Calu3 (cell line): ENCODE data around the gene ICAM2. TPM values are rescaled to one million over a fixed set of nuclear protein-coding genes. Genes with fewer than 3 reads are reported as not detected.

Experiments used
- BruUV-seq: library from RNA; stranded (reverse); fragments of 400-500 nt; replicated peaks from 2 replicates; lab custom pipeline; 2021; lab: Mats Ljungman, UMichigan
- CTCF ChIA-PET: fragments of 300-600 bp; sonication (Branson Sonifier 250); formaldehyde crosslinking; loops from one replicate; lab custom pipeline; 2022; ENCODE audit warnings: antibody characterized with exemption; lab: Charles Lee
- DNase-seq: peaks from one replicate; pipeline ENCODE4 v3.0.0; 2022
- H3K27ac Mint-ChIP-seq: one replicate; pipeline ENCODE4 v1.8.0; 2022; ENCODE audit warnings: mixed read lengths; ENCODE audit not compliant: unreplicated experiment
- H3K27me3 Mint-ChIP-seq: one replicate; pipeline ENCODE4 v1.8.0; 2022; ENCODE audit warnings: mixed read lengths; ENCODE audit not compliant: unreplicated experiment
- H3K36me3 Mint-ChIP-seq: one replicate; pipeline ENCODE4 v1.8.0; 2022; ENCODE audit warnings: mild to moderate bottlenecking, moderate library complexity, mixed read lengths; ENCODE audit not compliant: insufficient read depth, unreplicated experiment
- H3K4me1 Mint-ChIP-seq: one replicate; pipeline ENCODE4 v1.8.0; 2022; ENCODE audit warnings: mild to moderate bottlenecking, low read depth, mixed read lengths; ENCODE audit not compliant: unreplicated experiment
- H3K4me3 Mint-ChIP-seq: one replicate; pipeline ENCODE4 v1.8.0; 2022; ENCODE audit warnings: mild to moderate bottlenecking, low read depth, moderate library complexity, mixed read lengths; ENCODE audit not compliant: unreplicated experiment
- H3K9me3 Mint-ChIP-seq: one replicate; pipeline ENCODE4 v1.8.0; 2022; ENCODE audit warnings: low read depth, mixed read lengths; ENCODE audit not compliant: unreplicated experiment
- CTCF ChIP-seq: fragments of 200-600 bp; IDR thresholded peaks from one replicate; pipeline ENCODE4 v1.8.0; 2022; ENCODE audit warnings: antibody characterized with exemption; ENCODE audit not compliant: unreplicated experiment
- intact Hi-C: fragments of 100-400 bp; cut with micrococcal nuclease; formaldehyde crosslinking; loops from one replicate; pipeline ENCODE4 v1.10.0; 2022; ENCODE audit not compliant: unreplicated experiment
- total RNA-seq: library from RNA; stranded (reverse); gene quantifications from 2 replicates; pipeline ENCODE4 v1.2.3, GENCODE V29; 2022

The ICAM2 gene
- total RNA-seq, 1 experiment from 2014 or later: 4.4 TPM

DNA sequence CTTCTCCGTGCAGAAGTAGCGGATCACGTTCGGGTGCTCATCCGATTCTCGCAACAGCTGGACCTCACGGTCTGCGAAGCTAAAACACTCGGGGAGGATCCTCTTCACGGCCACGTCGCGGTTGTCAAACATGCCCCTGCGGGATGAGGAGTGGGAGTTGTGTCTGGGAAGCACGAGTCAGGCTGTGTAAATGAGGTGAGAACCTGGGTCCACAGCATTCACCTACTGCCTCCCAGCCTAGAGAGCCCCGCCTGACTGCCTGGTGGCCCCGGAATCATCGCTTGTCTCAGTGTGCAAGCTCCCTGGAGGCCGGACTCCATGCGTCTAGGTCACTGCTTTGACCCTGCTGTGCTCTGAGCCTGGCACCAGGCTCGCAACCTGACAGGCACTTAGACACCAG, 33.9 kb upstream of the ICAM2 start:
- DNase-seq: no peak
- CTCF ChIA-PET: no interaction called here
- H3K27me3 Mint-ChIP-seq: no peaks in the 10 kb centered on the region
- H3K4me1 Mint-ChIP-seq: no peaks in the 10 kb centered on the region
- no TSS peak for BruUV-seq
- intact Hi-C loops: no loop called here
- H3K4me3 Mint-ChIP-seq: no peak overlapping the region
- no peak for TF ChIP-seq CTCF
- H3K9me3 Mint-ChIP-seq: no peaks in the 10 kb centered on the region
- peaks cover 19% of the 10 kb centered on the region for H3K36me3 Mint-ChIP-seq
- H3K27ac Mint-ChIP-seq: no peak overlapping the region

GRCh38 chr17:64053101-64053500, 32.7 kb upstream of the ICAM2 start:
- H3K9me3 Mint-ChIP-seq: no peaks in the 10 kb centered on the region
- intact Hi-C loops: no loop called here
- CTCF ChIA-PET: no interaction called here
- no peak for TF ChIP-seq CTCF
- no TSS peak for BruUV-seq
- DNase-seq: no peak
- no peak overlapping the region for H3K27ac Mint-ChIP-seq
- H3K27me3 Mint-ChIP-seq: no peaks in the 10 kb centered on the region
- no peaks in the 10 kb centered on the region for H3K4me1 Mint-ChIP-seq
- no peak overlapping the region for H3K4me3 Mint-ChIP-seq
- peaks cover 19% of the 10 kb centered on the region for H3K36me3 Mint-ChIP-seq

GRCh38 chr17:64051153-64051552, 30.7 kb upstream of the ICAM2 start:
- intact Hi-C loops: no loop called here
- TF ChIP-seq CTCF: no peak
- no peaks in the 10 kb centered on the region for H3K9me3 Mint-ChIP-seq
- H3K4me3 Mint-ChIP-seq: no peak overlapping the region
- no peak for DNase-seq
- no TSS peak for BruUV-seq
- no peaks in the 10 kb centered on the region for H3K27me3 Mint-ChIP-seq
- H3K36me3 Mint-ChIP-seq: peaks cover 10% of the 10 kb centered on the region
- CTCF ChIA-PET: interaction anchor here (0.7 kb wide), 1 partner anchor 33 kb away, joined by 3 read pairs; no protein-coding TSS in a partner anchor
- H3K4me1 Mint-ChIP-seq: no peaks in the 10 kb centered on the region
- H3K27ac Mint-ChIP-seq: no peak overlapping the region

GRCh38 chr17:64048805-64049204, 28.4 kb upstream of the ICAM2 start:
- BruUV-seq: no TSS peak
- intact Hi-C loops: no loop called here
- H3K27me3 Mint-ChIP-seq: no peaks in the 10 kb centered on the region
- CTCF ChIA-PET: no interaction called here
- H3K4me3 Mint-ChIP-seq: no peak overlapping the region
- TF ChIP-seq CTCF: no peak
- H3K4me1 Mint-ChIP-seq: no peaks in the 10 kb centered on the region
- no peaks in the 10 kb centered on the region for H3K9me3 Mint-ChIP-seq
- peaks cover 16% of the 10 kb centered on the region for H3K36me3 Mint-ChIP-seq
- DNase-seq: no peak
- H3K27ac Mint-ChIP-seq: no peak overlapping the region
